HG03469 (cell line): ENCODE measurements around the gene NTN1.
"Not testable (repeated sequence)": the region's sequence is repeated elsewhere in the genome, so short reads cannot be mapped to it uniquely, and the experiment has no call there.

Source experiments
- ATAC-seq: cut with Tn5 transposase; IDR thresholded peaks from one replicate; pipeline ENCODE4 v1.9.1; 2021; ENCODE audit warnings: mild to moderate bottlenecking, moderate library complexity, moderate number of reproducible peaks; ENCODE audit not compliant: unreplicated experiment

NTN1 gene

DNA sequence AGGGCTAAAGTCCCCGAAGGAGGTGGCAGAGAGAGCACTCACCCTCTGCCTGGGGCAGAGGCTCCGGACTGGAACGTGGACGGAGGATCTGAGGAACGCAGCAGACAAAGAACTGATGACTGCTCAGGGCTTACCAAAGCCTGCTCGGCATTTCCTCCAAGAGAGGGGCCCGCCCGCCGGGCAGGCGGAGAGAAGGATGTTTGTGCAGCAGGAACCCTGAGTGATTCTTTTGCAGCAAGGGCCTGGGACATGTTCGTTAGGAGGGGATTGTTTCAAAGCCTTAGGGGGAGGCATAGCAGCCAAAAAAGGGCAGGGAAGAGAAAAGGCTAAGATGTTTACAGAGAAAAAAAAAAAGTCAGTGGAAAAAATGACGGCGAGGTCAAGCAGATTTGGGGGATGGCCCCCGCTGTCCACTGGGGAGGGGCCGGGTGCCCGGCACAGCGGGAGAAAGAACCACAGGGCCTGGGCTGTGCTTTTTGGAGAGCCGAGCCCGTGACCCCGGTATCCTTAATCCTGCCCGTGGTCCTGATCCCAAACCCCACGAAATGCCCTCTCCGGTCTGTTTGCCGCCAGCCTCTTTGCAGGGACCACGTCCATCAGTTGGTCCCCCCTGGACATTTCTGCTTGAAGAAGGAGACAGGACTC lies 129.3 kb downstream of the NTN1 start:
- ATAC-seq = no peak

DNA sequence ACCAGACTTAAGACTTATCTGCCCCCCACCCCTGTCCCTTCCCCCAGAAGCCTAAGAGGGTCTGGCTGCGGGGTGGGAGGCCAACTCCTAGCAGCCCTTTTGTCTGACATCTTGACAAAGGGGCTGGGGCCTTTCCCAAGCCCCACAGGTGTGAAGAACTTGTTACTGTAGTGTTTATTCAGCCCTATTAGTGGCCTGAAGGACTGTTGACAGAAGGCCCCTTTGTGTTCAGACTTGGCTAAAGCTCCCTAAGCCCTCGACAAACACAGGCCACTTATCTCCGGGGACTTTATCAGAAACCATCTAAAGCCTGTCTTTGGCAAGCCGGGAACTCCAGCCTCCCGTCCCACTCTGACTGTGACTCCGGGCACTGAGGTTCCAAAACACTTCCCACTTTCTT lies 129.8 kb downstream of the NTN1 start:
- ATAC-seq = no peak

DNA sequence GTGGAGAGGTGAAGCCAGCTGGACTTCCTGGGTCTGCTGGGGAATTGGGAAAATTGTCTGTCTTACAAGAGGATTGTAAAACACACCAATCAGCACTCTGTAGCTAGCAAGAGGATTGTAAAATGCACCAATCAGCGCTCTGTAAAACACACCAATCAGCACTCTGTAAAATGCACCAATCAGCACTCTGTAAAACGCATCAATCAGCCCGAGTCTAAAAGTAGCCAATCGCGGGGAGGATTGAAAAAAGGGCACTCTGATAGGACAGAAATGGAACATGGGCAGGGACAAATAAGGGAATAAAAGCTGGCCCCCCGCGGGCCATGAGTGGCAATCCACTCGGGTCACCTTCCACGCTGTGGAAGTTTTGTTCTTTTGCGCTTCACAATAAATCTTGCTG lies 130.4 kb downstream of the NTN1 start:
- not testable (repeated sequence) for ATAC-seq

DNA sequence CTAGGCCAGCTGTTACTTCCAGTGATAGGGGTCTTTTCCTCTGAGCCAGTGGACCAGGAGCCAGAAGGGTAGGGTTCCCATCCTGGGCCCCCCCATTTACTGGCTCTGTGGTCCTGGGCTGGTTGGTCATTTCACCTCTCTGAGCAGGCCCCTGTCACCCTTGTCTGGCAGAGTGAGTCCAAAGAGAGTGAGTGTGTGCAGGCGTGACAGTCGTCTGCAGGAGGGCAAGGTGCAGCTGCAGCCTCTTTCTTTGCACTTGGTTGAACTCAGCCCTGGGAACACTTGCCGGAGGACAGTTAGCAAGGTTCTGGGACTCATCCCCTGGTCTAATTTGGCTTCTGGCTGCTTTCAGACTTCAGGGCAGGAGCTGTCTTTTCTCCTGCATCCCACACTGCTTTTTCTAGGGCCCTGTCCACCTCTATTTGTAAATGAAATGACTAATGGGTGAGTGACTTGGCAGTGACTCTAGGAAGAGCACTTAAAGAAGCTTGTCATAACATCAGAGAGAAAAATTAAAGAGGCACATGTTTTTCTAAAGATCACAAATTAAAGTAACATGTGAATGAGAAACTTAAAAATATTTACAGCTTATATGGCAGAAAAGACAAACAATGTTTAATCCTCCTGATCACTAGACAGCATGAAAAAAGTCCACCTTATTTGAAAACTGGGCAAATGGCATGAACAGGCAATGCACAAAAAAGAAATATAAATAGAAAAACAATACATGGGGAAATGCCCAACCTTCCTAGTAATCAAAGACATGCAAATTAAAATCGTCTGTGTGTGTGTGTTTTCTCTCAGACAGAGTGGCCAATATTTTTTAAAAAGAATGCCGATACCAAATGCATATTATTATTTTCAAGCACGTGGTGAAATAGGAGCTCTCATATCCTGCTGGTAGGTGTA lies 137.5 kb downstream of the NTN1 start:
- ATAC-seq = no peak

DNA sequence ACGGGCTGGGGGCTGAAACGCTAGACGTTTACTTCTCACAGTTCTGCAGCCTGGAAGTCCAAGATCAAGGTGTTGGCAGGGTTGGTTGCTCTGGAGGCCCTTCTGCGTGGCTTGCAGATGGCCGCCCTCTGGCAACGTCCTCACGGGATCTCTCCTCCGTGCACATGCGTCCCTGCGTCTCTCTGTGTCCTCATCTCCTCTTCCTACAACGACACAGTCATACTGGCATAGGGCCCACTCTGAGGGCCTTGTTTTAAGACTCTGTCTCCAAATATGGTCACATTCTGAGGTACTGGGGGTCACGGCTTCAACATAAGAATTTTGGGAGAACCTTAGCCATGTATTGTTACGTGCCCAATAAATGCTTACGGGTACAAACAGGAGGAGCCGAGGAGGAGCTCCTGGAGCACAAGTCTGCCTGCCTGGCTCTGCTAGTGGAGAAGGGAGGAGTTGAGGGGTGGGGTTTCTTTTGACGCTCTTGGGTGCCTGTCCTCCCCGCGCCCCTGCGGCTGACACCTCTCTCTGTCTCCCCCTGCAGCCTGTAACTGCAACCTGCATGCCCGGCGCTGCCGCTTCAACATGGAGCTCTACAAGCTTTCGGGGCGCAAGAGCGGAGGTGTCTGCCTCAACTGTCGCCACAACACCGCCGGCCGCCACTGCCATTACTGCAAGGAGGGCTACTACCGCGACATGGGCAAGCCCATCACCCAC lies 141.1 kb downstream of the NTN1 start:
- ATAC-seq = no peak

DNA sequence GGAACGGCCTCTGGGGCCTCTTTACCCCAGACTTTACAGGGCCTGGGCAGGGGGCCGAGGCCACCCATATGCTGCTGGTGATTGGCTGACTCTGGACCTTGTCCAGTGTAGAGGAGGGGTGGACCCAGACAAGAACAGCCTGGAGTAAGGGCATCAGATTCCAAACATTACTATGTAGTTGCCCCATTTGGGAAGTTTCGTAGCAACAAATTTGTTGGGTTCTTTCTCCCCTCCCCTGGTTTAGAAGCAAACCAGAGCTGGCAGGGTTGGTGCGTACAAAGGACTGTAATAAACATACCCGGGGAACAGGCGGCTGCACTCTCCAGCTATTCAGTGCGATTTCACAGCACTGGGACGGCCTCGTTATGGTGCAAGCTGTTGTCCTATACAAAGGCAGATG lies 145.5 kb downstream of the NTN1 start:
- ATAC-seq = no peak

DNA sequence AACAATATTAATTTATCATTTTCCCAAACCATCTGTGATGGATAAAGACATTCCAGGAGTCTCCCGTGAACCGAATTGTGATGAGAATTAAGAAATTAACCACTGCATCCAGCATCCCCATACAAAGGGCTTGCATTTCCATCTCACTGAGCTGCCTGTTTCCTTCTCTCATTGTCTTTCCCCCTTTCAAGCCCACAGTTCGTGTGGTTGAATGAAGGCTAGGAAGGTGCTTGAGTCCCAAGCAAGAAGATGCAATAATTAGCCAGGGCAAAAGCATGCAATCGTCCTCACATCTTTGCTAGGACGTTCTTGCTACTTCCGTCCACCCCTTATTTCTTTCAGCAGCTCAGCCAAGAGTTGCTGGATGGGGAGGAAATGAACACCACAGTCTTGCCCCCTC lies 146.1 kb downstream of the NTN1 start:
- ATAC-seq = no peak

DNA sequence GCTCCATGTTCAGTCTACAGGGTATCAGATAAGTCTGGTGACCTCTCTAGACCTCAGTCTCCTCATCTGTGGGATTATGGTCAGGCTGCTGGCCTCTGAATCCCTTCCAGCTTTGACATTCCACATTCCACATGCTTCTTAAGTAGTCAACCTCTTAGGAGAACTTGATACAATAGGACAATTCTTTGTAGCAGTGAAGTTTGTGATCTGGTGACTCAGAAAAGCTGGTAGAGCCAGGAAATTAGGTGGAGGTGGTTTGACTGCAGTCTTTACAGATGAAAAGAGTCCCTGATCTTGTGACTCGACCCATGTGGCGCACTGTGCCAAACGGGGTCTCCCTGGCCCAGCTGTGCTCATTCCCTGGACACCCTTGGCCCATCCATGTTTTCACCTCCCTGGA lies 147.8 kb downstream of the NTN1 start:
- ATAC-seq = no peak

DNA sequence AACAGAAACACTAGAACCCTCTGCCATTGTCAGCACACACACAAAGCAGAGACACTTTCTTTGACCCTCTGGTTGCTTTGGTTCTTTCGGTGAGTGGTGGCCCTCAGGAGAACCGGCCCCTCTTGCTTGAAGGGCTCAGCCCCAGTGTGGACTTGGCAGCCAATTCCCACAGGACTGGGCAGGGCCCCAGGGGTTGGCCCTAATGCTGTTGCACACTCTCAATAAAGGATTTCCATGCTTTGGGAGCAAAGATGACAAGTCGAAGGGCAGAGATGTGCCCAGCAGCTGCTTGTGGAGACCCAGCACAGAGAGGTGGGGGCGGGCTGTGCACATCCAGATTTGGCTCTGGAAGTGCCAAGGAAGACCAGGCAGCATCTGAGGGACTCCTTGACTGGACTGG lies 149.0 kb downstream of the NTN1 start:
- no peak for ATAC-seq

DNA sequence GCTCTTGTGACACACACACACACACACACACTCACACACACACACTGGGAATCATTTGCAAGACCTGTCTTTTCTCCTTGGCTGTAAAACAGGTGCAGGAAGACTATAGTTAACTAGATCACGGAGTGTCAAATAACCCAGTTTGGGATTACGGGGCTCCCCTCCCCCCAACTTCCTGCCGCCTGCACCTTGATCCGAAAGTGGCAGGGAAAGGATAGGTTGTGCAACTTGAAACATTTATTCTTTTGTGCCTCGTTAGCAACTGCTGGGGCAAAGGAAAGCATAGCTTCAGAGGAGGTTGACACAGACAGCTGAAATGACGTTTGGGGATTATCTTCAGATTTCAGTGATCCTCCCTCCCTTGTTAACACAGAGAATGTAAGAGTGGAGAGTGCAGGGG lies 149.5 kb downstream of the NTN1 start:
- ATAC-seq = no peak

DNA sequence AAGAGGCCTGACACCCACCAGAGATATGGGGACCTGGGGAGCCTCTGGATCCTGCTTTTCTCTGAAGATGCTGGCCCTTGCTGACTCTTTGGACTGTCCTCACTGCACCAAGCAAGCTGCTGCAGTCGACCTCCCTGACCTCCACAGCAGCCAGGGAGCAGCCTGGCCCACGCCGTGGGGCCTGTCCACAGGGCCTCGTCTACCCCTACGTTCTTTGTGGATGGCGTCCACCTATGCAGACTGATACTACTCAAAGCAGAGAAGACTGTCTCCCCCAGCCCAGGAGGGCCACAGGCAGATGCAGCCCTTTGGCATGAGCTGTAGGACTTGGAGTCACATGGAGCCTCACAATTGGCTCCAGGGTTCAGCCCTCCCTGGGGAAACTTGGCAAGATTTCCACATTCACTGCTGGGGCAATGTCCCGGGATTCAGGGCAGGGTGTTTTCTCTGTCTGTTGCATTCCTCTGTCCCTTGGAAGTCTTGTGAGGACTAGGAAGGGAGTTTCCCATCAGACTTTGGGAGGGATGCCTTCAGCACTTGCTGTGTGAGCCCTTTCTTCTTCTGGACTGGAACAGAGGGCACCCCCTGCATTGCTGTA lies 152.2 kb downstream of the NTN1 start:
- no peak for ATAC-seq

DNA sequence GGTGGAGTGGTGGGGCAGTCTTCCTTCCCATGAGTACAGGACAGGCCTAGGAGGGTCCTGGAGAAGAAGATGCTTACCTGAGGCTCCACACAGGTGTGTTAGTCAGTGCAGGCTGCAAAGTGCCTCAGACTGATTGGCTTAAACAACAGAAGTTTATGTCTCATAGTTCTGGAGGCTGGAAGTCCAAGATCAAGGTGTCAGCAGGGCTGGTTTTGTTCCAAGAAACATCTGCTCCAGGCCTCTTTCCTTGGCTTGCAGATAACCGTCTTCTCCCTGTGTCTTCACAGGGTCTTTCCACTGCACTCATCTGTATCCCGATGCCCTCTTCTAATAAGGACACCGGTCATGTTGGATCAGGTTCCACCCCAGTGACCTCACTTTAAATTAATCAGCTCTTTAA lies 153.0 kb downstream of the NTN1 start:
- no peak for ATAC-seq

DNA sequence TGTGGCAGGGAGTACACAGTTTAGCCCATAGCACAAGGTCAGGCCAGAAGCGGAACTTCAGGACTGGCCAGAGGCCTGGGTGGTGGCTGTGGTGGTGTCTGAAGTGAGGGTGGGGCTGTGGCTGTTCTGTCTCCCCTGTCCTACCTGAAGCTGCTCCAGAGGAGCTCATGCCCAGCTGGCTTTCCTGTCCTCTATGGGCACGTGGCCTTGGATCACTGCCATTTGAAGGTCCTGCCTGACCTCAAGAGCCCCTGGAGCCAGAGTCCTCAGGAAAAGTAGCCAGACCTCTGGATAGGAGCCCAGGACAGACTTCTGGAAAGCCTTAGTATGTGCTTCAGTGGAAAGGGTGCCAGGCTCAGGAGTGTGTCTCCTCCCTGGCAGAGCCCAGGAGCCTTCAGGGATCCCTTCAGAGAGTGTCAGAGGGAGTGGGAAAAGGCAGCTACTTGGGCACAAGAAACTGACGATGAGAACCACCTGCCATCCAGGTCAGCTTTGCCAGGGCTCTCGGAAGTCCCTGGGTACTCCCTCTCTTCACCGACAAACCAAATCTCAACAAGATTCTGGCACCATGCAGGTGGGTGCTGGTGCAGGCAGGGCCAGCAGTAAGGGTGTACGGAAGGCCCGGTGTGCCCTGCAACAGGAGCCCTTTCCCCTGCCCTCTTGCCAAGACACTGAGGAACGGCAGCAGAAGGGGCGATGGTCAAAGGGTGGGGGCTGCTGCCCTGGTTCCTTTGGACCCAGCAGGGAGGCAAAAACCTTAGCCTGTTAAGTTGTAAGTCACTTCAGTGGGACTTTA lies 153.7 kb downstream of the NTN1 start:
- no peak for ATAC-seq

DNA sequence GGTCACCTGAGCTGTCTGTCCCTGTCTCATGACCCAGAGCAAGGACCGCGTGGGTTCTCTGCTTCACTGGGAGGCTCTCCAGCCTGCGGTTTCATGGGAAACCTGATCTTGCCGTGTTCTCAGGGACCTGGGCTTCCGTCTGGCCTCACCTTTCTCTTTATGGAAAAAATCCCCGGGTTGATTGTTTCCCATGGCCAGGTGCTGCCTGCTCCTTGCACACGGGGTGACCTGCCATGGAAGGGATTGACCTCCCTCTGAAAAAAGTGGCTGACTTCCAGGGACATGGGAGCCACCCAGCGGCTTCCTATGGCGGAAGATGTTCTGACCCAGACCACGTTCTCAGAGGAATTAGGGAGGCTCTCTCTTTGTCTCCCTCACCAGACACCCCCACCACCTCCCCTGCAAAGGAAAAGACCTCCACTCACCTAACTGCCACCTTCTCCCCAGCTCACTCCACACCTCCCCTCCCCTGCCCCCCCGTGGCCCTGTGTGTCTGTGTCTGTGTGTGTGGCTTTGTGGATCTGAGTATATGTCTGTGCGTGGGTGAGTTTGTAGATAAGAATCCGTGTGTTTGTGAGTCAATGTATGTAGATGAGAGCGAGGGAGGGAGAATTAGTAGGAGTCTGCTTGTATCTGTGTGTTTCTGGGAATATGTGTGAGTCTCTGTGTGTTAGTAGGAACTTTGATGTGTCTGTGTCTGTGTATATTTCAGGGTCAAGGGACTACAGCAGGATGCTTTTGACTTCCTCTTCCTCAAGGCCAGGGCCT lies 154.6 kb downstream of the NTN1 start:
- no peak for ATAC-seq

DNA sequence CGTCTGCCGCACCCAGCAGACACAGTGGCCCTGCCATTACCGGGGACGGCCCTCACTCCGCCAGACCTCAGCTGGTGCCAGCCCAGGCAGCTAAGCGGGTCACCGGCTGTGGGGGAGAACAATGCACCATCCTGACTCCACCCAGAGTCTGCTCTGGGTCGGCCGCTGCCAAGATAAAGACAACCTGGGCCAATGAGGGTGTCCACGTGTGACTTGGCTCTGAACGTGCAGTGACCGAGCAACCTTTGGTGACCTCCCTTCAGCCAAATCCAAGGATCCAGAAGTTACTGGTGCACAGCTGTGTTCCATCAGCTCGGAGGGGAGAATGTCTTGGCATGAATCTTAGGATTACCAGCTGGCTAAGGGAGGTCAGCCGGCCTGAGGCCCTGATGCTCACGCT lies 155.9 kb downstream of the NTN1 start:
- no peak for ATAC-seq

DNA sequence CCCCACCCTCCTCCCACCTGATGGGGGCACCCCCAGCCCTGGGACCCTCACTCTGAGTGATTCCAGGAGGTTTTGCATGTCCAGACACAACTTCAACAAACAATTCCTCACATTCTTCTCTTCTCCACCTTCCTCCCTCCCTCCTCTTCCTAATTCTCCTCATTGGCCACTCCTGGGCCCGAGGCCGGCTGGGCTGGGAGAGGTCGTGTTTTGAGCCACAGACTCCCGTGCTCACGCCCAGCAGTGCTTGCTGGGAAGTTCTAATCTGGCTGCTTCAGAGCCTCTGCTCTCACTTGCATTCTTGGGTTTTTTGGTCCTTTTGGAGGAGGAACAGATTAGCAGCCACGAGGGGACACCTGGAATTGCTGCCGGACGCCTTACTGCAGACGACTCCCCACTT lies 157.0 kb downstream of the NTN1 start:
- ATAC-seq = no peak

DNA sequence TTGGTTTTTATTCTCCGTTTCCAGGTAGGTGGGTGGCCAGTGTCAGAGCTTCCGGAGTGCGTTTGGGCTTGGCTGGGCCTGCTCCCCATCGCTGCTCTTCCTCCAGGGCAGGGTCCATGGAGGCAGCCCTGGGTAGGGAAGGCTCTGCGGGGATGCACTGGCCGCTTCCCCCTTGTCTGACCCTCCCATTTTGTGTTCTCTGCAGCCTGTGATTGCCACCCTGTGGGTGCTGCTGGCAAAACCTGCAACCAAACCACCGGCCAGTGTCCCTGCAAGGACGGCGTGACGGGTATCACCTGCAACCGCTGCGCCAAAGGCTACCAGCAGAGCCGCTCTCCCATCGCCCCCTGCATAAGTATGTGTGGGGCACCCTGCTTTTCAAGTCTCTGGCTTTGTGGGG lies 158.3 kb downstream of the NTN1 start:
- no peak for ATAC-seq

DNA sequence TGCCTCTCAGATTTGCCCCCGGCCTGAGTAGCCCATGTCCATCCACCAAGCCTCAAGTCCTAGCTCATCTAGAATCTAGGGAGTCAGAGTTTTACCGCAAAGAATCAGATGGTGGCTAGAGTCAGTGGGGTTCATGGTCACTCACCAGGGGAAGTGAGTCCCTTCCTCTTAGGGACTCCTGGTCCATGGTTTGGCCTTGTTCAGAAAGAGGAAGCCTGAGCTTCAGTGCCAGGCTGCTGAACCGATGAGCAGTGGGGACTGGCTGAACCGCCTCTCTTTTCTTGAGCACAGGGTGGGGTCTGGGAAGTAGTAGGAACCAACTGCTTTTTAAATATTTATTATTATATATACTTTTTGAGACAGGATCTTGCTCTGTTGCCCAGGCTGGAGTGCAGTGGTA lies 160.3 kb downstream of the NTN1 start:
- no peak for ATAC-seq

DNA sequence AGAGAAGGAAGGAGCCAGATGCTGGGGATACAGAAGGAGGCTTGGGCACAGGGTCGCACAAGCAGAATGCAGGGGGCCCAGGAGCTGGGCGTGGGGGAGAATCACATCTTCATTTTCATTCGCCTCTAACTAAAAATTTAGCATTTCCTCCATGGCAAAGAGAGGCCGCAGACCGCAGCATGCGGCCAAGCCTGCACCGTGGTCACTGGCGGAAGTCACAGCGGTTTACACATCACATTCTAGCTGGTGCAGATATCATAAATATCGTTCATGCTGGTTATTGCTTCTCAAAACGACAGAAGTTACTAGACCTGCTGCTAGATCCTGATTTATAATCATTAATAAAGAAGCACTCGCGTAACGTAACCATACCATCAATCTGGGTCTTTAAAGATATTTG lies 162.0 kb downstream of the NTN1 start:
- ATAC-seq = no peak

DNA sequence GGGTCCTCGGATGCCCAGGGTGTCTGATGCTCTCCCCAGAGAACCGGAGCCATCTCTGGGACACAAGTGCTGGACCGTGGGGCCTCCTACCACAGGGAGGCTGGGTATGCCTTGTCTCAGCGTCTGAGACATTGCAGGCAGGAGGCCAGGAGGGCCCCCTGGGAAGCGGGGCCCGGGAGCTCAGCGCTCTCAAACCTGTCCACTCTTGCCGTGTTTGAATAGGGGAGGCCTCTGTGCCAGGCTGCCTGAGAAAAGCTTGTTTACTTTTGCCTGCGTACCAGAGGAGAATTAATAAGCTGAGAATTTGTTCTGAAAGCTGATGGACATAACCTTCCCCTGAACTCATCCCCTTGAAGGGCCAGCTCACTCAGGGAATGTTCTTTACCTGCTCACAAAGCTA lies 163.8 kb downstream of the NTN1 start:
- ATAC-seq = no peak
